ENCODE measurements around the gene CFAP99.
A peak's percentile ranks its signal among the peaks of the same experiment; 100 is the strongest.
"Not testable (repeated sequence)": the region's sequence is repeated elsewhere in the genome, so short reads cannot be mapped to it uniquely, and the experiment has no call there.

The CFAP99 gene

GRCh38 chr4:2462218-2462991 lies 43.6 kb downstream of the CFAP99 start:
- Histone ChIP-seq H3K9me3 (ENCODE audit: control insufficient read depth, low read length) (no peaks in the 10 kb centered on the region), H3K27ac (ENCODE audit: low read depth, low read length, severe bottlenecking) (no peak overlapping the region), H3K4me3 (ENCODE audit: extremely low read depth, insufficient read depth, low read length, poor library complexity, severe bottlenecking) (peak overlapping the region; percentile 39), H3K4me1 (ENCODE audit: control insufficient read depth, insufficient read depth, low read length, poor library complexity, severe bottlenecking) (no peaks in the 10 kb centered on the region), H3K36me3 (ENCODE audit: control insufficient read depth, insufficient read depth, low read length) (peaks cover 5% of the 10 kb centered on the region)
- WGBS, 2 experiments (ENCODE audit: insufficient coverage in 2 of 2): 3 to 5% methylated on average over 44 to 70 of the region's 99 CpGs

- peak overlapping the region; percentile 39 for H3K4me3 ChIP-seq (ENCODE audit: extremely low read depth, insufficient read depth, low read length, poor library complexity, severe bottlenecking)
- no peak overlapping the region for H3K27ac ChIP-seq (ENCODE audit: low read depth, low read length, severe bottlenecking)
- 49 to 67% methylated on average over 23 to 32 of the region's 35 CpGs for WGBS, 2 experiments (ENCODE audit: insufficient coverage in 2 of 2)
- H3K9me3 ChIP-seq (ENCODE audit: control insufficient read depth, low read length): no peaks in the 10 kb centered on the region
- H3K36me3 ChIP-seq (ENCODE audit: control insufficient read depth, insufficient read depth, low read length): peaks cover 5% of the 10 kb centered on the region
- peaks cover 3% of the 10 kb centered on the region for H3K4me1 ChIP-seq (ENCODE audit: control insufficient read depth, insufficient read depth, low read length, poor library complexity, severe bottlenecking)
These were observed 44.4 kb downstream of the CFAP99 start for GRCh38 chr4:2462992-2463762.

DNA sequence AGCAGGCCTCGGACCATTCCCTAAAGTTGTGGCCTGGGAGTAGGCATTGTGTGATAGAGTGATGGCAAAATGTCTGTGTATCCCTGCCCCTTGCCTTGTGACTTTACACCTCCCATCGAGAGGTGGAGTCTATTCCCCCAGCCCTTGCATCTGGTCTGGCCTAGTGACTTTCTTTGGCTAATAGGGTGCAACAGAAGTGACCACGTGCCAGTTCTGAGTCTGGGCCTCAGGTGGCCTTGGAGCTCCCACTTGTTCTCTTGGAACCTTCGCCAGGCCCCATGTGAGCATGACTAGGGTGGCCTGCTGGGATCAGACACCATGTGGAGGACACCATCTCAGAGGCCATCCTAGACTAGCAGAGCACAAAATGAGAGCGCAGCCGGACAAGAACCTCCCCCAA lies 46.3 kb downstream of the CFAP99 start:
- WGBS, 2 experiments (ENCODE audit: insufficient coverage in 2 of 2): 93 to 98% methylated on average over 3 to 4 of the region's 6 CpGs

GRCh38 chr4:2465544-2465943 lies 46.8 kb downstream of the CFAP99 start:
- H3K4me3 ChIP-seq (ENCODE audit: extremely low read depth, insufficient read depth, low read length, poor library complexity, severe bottlenecking); H3K36me3 ChIP-seq (ENCODE audit: control insufficient read depth, insufficient read depth, low read length); H3K4me1 ChIP-seq (ENCODE audit: control insufficient read depth, insufficient read depth, low read length, poor library complexity, severe bottlenecking); H3K9me3 ChIP-seq (ENCODE audit: control insufficient read depth, low read length); H3K27ac ChIP-seq (ENCODE audit: low read depth, low read length, severe bottlenecking): not testable (repeated sequence)

More for the DNA sequence above, 46.3 kb downstream of the CFAP99 start:
- Histone ChIP-seq H3K27ac (ENCODE audit: low read depth, low read length, severe bottlenecking) (no peak overlapping the region), H3K4me3 (ENCODE audit: extremely low read depth, insufficient read depth, low read length, poor library complexity, severe bottlenecking) (no peak overlapping the region), H3K4me1 (ENCODE audit: control insufficient read depth, insufficient read depth, low read length, poor library complexity, severe bottlenecking) (peaks cover 3% of the 10 kb centered on the region), H3K36me3 (ENCODE audit: control insufficient read depth, insufficient read depth, low read length) (peaks cover 5% of the 10 kb centered on the region), H3K9me3 (ENCODE audit: control insufficient read depth, low read length) (no peaks in the 10 kb centered on the region)

- H3K4me1 ChIP-seq (ENCODE audit: control insufficient read depth, insufficient read depth, low read length, poor library complexity, severe bottlenecking): peaks cover 3% of the 10 kb centered on the region
- H3K9me3 ChIP-seq (ENCODE audit: control insufficient read depth, low read length): peaks cover 7% of the 10 kb centered on the region
- peak within 1 kb of the TSS; percentile 99 for H3K4me3 ChIP-seq (ENCODE audit: extremely low read depth, insufficient read depth, low read length, poor library complexity, severe bottlenecking)
- peak within 1 kb of the TSS; percentile 88 for H3K27ac ChIP-seq (ENCODE audit: low read depth, low read length, severe bottlenecking)
- H3K36me3 ChIP-seq (ENCODE audit: control insufficient read depth, insufficient read depth, low read length): peaks cover 37% of the 10 kb centered on the region
- 0% methylated on average over 38 to 73 of the region's 74 CpGs for WGBS, 2 experiments (ENCODE audit: insufficient coverage in 2 of 2)
These were observed 49.9 kb downstream of the CFAP99 start, which contains the start of gene RNF4 for GRCh38 chr4:2468456-2469191. TSS of gene RNF4 (plus strand) at chr4:2469106. CDS start at chr4:2490494, 21,388 bp downstream.

DNA sequence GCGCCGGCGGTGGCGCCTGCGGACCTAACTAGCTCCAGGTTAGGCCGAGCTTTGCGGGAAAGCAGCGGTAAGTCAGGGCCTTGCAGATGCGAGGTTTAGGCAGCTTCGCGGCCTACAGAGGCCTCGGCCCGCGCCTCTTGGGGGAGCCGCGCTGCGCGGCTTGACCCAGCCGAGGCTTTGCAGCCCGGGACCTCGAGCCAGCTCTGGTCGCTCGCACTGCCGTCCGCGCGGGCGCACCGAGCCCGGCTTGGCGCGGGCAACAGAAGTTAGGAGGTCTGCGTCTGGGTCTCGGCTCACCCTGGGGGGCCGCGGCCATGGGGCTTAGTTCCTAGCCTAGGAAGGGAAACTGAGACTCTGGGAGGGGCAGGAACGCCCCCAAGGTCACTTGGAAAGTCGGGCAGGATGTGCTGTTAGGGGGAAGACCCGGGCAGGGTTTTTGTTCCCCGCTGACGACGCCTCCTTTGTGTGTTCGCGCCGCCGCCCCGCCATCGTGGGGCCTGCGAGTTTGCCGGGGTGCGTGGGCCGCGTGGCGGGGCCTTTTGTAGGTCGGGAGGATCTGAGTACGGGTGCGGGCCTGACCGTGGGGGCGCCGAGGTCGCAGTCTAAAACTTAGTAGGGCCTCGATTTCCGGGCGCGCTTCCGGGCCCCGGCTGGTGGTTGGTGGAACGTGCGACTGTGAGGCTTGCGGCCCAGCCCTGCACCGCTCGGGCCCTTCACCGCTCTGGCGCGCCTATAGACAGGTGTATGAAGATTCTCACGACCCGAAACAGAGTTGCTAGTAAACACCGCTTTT lies 50.6 kb downstream of the CFAP99 start:
- peaks cover 43% of the 10 kb centered on the region for H3K36me3 ChIP-seq (ENCODE audit: control insufficient read depth, insufficient read depth, low read length)
- peak overlapping the region; percentile 99 for H3K4me3 ChIP-seq (ENCODE audit: extremely low read depth, insufficient read depth, low read length, poor library complexity, severe bottlenecking)
- peak overlapping the region; percentile 88 for H3K27ac ChIP-seq (ENCODE audit: low read depth, low read length, severe bottlenecking)
- 0% methylated on average over 62 to 67 of the region's 78 CpGs for WGBS, 2 experiments (ENCODE audit: insufficient coverage in 2 of 2)
- H3K9me3 ChIP-seq (ENCODE audit: control insufficient read depth, low read length): peaks cover 7% of the 10 kb centered on the region
- H3K4me1 ChIP-seq (ENCODE audit: control insufficient read depth, insufficient read depth, low read length, poor library complexity, severe bottlenecking): peaks cover 3% of the 10 kb centered on the region

- 96 to 100% methylated on average over 5 to 7 of the region's 7 CpGs for WGBS, 2 experiments (ENCODE audit: insufficient coverage in 2 of 2)
- H3K4me1 ChIP-seq (ENCODE audit: control insufficient read depth, insufficient read depth, low read length, poor library complexity, severe bottlenecking): peaks cover 3% of the 10 kb centered on the region
- H3K9me3 ChIP-seq (ENCODE audit: control insufficient read depth, low read length): peaks cover 7% of the 10 kb centered on the region
- H3K4me3 ChIP-seq (ENCODE audit: extremely low read depth, insufficient read depth, low read length, poor library complexity, severe bottlenecking): peak overlapping the region; percentile 99
- H3K27ac ChIP-seq (ENCODE audit: low read depth, low read length, severe bottlenecking): no peak overlapping the region
- peaks cover 56% of the 10 kb centered on the region for H3K36me3 ChIP-seq (ENCODE audit: control insufficient read depth, insufficient read depth, low read length)
These were observed 52.0 kb downstream of the CFAP99 start for GRCh38 chr4:2470791-2471190.

DNA sequence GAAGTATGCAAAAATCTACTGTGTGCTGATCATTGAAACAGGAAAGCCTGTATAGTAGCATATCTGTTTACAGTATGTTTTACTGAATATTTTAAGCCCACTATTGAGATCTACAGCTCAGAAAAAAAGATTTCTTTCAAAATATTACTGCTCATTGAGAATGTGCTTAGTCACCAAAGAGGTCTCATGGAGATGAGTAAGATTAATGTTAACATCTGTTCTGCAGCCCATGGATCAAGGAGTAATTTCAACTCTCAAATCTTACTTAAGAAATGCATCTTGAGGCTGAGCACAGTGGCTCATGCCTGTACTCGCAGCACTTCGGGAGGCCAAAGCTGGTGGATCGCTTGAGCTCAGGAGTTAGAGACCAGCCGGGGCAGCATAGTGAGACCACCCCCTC lies 53.4 kb downstream of the CFAP99 start:
- WGBS, 2 experiments (ENCODE audit: insufficient coverage in 2 of 2): 100% methylated on average over 3 of the region's 4 CpGs; no CpG with 5 or more reads in 1 of the 2 experiments
- Histone ChIP-seq H3K4me3 (ENCODE audit: extremely low read depth, insufficient read depth, low read length, poor library complexity, severe bottlenecking) (no peak overlapping the region), H3K4me1 (ENCODE audit: control insufficient read depth, insufficient read depth, low read length, poor library complexity, severe bottlenecking) (peaks cover 3% of the 10 kb centered on the region), H3K9me3 (ENCODE audit: control insufficient read depth, low read length) (peaks cover 7% of the 10 kb centered on the region), H3K36me3 (ENCODE audit: control insufficient read depth, insufficient read depth, low read length) (peaks cover 65% of the 10 kb centered on the region), H3K27ac (ENCODE audit: low read depth, low read length, severe bottlenecking) (no peak overlapping the region)

DNA sequence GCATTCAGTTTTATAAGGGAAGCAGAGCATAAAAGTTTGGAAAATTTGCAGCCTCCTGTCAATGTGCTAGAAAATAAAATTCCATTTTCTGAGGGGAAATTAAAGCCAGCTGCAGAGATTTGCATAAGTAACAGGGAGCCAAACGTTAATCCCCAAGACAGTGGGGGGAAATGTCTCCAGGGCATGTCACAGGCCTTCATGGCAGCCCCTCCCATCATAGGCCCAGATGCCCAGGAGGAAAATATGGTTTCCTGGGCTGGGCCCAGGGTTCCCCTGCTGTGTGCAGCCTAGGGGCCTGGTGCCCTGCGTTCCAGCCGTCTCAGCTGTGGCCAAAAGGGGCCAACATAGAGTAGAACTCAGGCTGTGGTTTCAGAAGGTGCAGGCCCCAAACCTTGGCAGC lies 59.5 kb downstream of the CFAP99 start:
- Histone ChIP-seq H3K4me3 (ENCODE audit: extremely low read depth, insufficient read depth, low read length, poor library complexity, severe bottlenecking) (no peak overlapping the region), H3K36me3 (ENCODE audit: control insufficient read depth, insufficient read depth, low read length) (peaks cover 63% of the 10 kb centered on the region), H3K4me1 (ENCODE audit: control insufficient read depth, insufficient read depth, low read length, poor library complexity, severe bottlenecking) (peaks cover 9% of the 10 kb centered on the region), H3K9me3 (ENCODE audit: control insufficient read depth, low read length) (no peaks in the 10 kb centered on the region), H3K27ac (ENCODE audit: low read depth, low read length, severe bottlenecking) (no peak overlapping the region)
- WGBS, 2 experiments (ENCODE audit: insufficient coverage in 2 of 2): 73 to 74% methylated on average over 3 of the region's 3 CpGs

GRCh38 chr4:2480649-2481048 lies 61.9 kb downstream of the CFAP99 start:
- H3K4me1 ChIP-seq (ENCODE audit: control insufficient read depth, insufficient read depth, low read length, poor library complexity, severe bottlenecking): peaks cover 13% of the 10 kb centered on the region

More at GRCh38 chr4:2480649-2481048, 61.9 kb downstream of the CFAP99 start:
- no peak overlapping the region for H3K4me3 ChIP-seq (ENCODE audit: extremely low read depth, insufficient read depth, low read length, poor library complexity, severe bottlenecking)
- WGBS, 2 experiments (ENCODE audit: insufficient coverage in 2 of 2): 94 to 100% methylated on average over 5 of the region's 5 CpGs
- peaks cover 48% of the 10 kb centered on the region for H3K36me3 ChIP-seq (ENCODE audit: control insufficient read depth, insufficient read depth, low read length)
- H3K9me3 ChIP-seq (ENCODE audit: control insufficient read depth, low read length): no peaks in the 10 kb centered on the region
- no peak overlapping the region for H3K27ac ChIP-seq (ENCODE audit: low read depth, low read length, severe bottlenecking)
